Measurements from ENCODE around the gene FLT3. TPM values are rescaled to one million over a fixed set of nuclear protein-coding genes. Genes with fewer than 3 reads are reported as not detected.

FLT3 gene
- total and polyA plus RNA-seq, 10 of the 15 experiments (the other 5 are each of a cell fraction or from before 2014, with no cell fraction given) = 0.04 to 0.19 (median 0.11) TPM; not detected in 1

Small RNA genes within 50 kb of the gene (small RNA-seq; reads per million reads assigned to genes)
- gene RN7SL272P = not detected

Other genes with a start within 250 kb of the FLT3 start
- gene PDX1, start 180.6 kb downstream of the FLT3 start, total RNA-seq (2014; rRNA removed) = not detected in 2 replicates
- gene PDX1, start 180.6 kb downstream of the FLT3 start, total RNA-seq (2014; rRNA removed; fragmentation: Illumina TruSeq; extraction: Trizol) = not detected in 2 replicates
- not detected in 2 replicates for gene PDX1, start 180.6 kb downstream of the FLT3 start, total RNA-seq (2021)
- gene PDX1, start 180.6 kb downstream of the FLT3 start, polyA plus RNA-seq (2011; rRNA removed) = 0.03 and 0.09 TPM in 2 replicates
- gene PDX1, start 180.6 kb downstream of the FLT3 start, polyA plus RNA-seq (2014; fragmentation: Illumina TruSeq; extraction: Trizol) = not detected in 2 replicates
- under 1 TPM in 1 of 2 experiments, not detected in 1; 0.02 TPM for gene PDX1, start 180.6 kb downstream of the FLT3 start, polyA plus RNA-seq (2014; fragmentation: Nextera tagmentation; extraction: Ambion mirVana)
- not detected in 2 replicates for gene PDX1, start 180.6 kb downstream of the FLT3 start, polyA plus RNA-seq (2014; rRNA removed)
- not detected for gene PDX1, start 180.6 kb downstream of the FLT3 start, polyA plus RNA-seq (2016; fragmentation: Nextera tagmentation; extraction: Ambion mirVana)
- gene CDX2, start 131.3 kb downstream of the FLT3 start, total RNA-seq (2014; rRNA removed) = not detected in 2 replicates
- gene CDX2, start 131.3 kb downstream of the FLT3 start, total RNA-seq (2014; rRNA removed; fragmentation: Illumina TruSeq; extraction: Trizol) = not detected in 2 replicates
- gene CDX2, start 131.3 kb downstream of the FLT3 start, total RNA-seq (2021) = 0.15 TPM in 1 of 2 replicates, not detected in the other
- not detected in 2 replicates for gene CDX2, start 131.3 kb downstream of the FLT3 start, polyA plus RNA-seq (2011; rRNA removed)
- gene CDX2, start 131.3 kb downstream of the FLT3 start, polyA plus RNA-seq (2014; fragmentation: Illumina TruSeq; extraction: Trizol) = not detected in 2 replicates
- not detected for gene CDX2, start 131.3 kb downstream of the FLT3 start, polyA plus RNA-seq (2014; fragmentation: Nextera tagmentation; extraction: Ambion mirVana)
- gene CDX2, start 131.3 kb downstream of the FLT3 start, polyA plus RNA-seq (2014; rRNA removed) = not detected in 2 replicates
- gene CDX2, start 131.3 kb downstream of the FLT3 start, polyA plus RNA-seq (2016; fragmentation: Nextera tagmentation; extraction: Ambion mirVana) = not detected
- gene URAD, start 111.9 kb downstream of the FLT3 start, total RNA-seq (2014; rRNA removed) = not detected in 2 replicates
- gene URAD, start 111.9 kb downstream of the FLT3 start, total RNA-seq (2014; rRNA removed; fragmentation: Illumina TruSeq; extraction: Trizol) = not detected in 2 replicates
- gene URAD, start 111.9 kb downstream of the FLT3 start, total RNA-seq (2021) = not detected in 2 replicates
- not detected in 2 replicates for gene URAD, start 111.9 kb downstream of the FLT3 start, polyA plus RNA-seq (2011; rRNA removed)
- gene URAD, start 111.9 kb downstream of the FLT3 start, polyA plus RNA-seq (2014; fragmentation: Illumina TruSeq; extraction: Trizol) = not detected in 2 replicates
- not detected for gene URAD, start 111.9 kb downstream of the FLT3 start, polyA plus RNA-seq (2014; fragmentation: Nextera tagmentation; extraction: Ambion mirVana)
- gene URAD, start 111.9 kb downstream of the FLT3 start, polyA plus RNA-seq (2014; rRNA removed) = not detected in 2 replicates
- not detected for gene URAD, start 111.9 kb downstream of the FLT3 start, polyA plus RNA-seq (2016; fragmentation: Nextera tagmentation; extraction: Ambion mirVana)
- gene PAN3, start 38.0 kb upstream of the FLT3 start, total RNA-seq (2014; rRNA removed) = 16.5 and 19.1 TPM in 2 replicates
- 20.4 and 21.7 TPM in 2 replicates for gene PAN3, start 38.0 kb upstream of the FLT3 start, total RNA-seq (2014; rRNA removed; fragmentation: Illumina TruSeq; extraction: Trizol)
- 27.6 and 31.0 TPM in 2 replicates for gene PAN3, start 38.0 kb upstream of the FLT3 start, total RNA-seq (2021)
- 33.3 and 45.1 TPM in 2 replicates for gene PAN3, start 38.0 kb upstream of the FLT3 start, polyA plus RNA-seq (2011; rRNA removed)
- gene PAN3, start 38.0 kb upstream of the FLT3 start, polyA plus RNA-seq (2014; fragmentation: Illumina TruSeq; extraction: Trizol) = 22.0 and 29.6 TPM in 2 replicates
- gene PAN3, start 38.0 kb upstream of the FLT3 start, polyA plus RNA-seq (2014; fragmentation: Nextera tagmentation; extraction: Ambion mirVana) = 10 to 100 TPM; 13.0 to 19.4 TPM
- 16.6 and 17.4 TPM in 2 replicates for gene PAN3, start 38.0 kb upstream of the FLT3 start, polyA plus RNA-seq (2014; rRNA removed)
- 10 to 100 TPM; 18.8 to 27.6 TPM for gene PAN3, start 38.0 kb upstream of the FLT3 start, polyA plus RNA-seq (2016; fragmentation: Nextera tagmentation; extraction: Ambion mirVana)